HEK293 (cell line): ENCODE results near the gene LDOC1.

Source experiments
- WT1 ChIP-seq: fragments of 450-650 bp; formaldehyde crosslinking; IDR thresholded peaks from 2 replicates; pipeline ENCODE4 v1.5.1; 2016; ENCODE audit warnings: missing biosample characterization, missing genetic modification characterization
- ZBTB21 ChIP-seq: fragments of 450-650 bp; formaldehyde crosslinking; IDR thresholded peaks from 2 replicates; pipeline ENCODE4 v1.5.1; 2017; ENCODE audit warnings: missing biosample characterization, missing genetic modification characterization
- ZNF391 ChIP-seq: fragments of 450-650 bp; formaldehyde crosslinking; IDR thresholded peaks from 2 replicates; pipeline ENCODE4 v1.5.1; 2016; ENCODE audit warnings: low read depth, missing biosample characterization, missing genetic modification characterization, borderline replicate concordance
- ZNF658 ChIP-seq: fragments of 450-650 bp; formaldehyde crosslinking; IDR thresholded peaks from 2 replicates; pipeline ENCODE4; 2016; ENCODE audit warnings: missing biosample characterization, missing genetic modification characterization
- ZSCAN16 ChIP-seq: fragments of 450-650 bp; formaldehyde crosslinking; IDR thresholded peaks from 2 replicates; pipeline ENCODE4 v1.5.1; 2016; ENCODE audit warnings: missing biosample characterization, missing genetic modification characterization
- TF ChIP-seq, protein P1 (sequence below): fragments of 450-650 bp; formaldehyde crosslinking; IDR thresholded peaks from 2 replicates; pipeline ENCODE4 v1.5.1; 2017; ENCODE audit warnings: missing biosample characterization, missing genetic modification characterization
- TF ChIP-seq, protein P2 (sequence below): fragments of 450-650 bp; formaldehyde crosslinking; IDR thresholded peaks from 2 replicates; pipeline ENCODE4 v1.5.1; 2016; ENCODE audit warnings: missing biosample characterization, missing genetic modification characterization
- TF ChIP-seq, protein P3 (sequence below): fragments of 450-650 bp; formaldehyde crosslinking; conservative IDR thresholded peaks from 2 replicates; pipeline ENCODE4 v1.5.1; 2016; ENCODE audit warnings: low read depth, missing biosample characterization, missing genetic modification characterization
- TF ChIP-seq, protein P4 (sequence below): fragments of 450-650 bp; formaldehyde crosslinking; IDR thresholded peaks from 2 replicates; pipeline ENCODE4 v1.5.1; 2017; ENCODE audit warnings: missing biosample characterization, mild to moderate bottlenecking, missing genetic modification characterization, moderate library complexity
- TF ChIP-seq, protein P5 (sequence below): fragments of 450-650 bp; formaldehyde crosslinking; IDR thresholded peaks from 2 replicates; pipeline ENCODE4 v1.5.1; 2016; ENCODE audit warnings: missing biosample characterization, missing genetic modification characterization
- TF ChIP-seq, protein P6 (sequence below): fragments of 450-650 bp; formaldehyde crosslinking; optimal IDR thresholded peaks from 2 replicates; pipeline ENCODE3; 2016; ENCODE audit warnings: missing biosample characterization, mild to moderate bottlenecking, missing genetic modification characterization
- TF ChIP-seq, protein P7 (sequence below): fragments of 450-650 bp; formaldehyde crosslinking; IDR thresholded peaks from 2 replicates; pipeline ENCODE4 v1.5.1; 2016; ENCODE audit warnings: missing biosample characterization, missing genetic modification characterization

DNA sequence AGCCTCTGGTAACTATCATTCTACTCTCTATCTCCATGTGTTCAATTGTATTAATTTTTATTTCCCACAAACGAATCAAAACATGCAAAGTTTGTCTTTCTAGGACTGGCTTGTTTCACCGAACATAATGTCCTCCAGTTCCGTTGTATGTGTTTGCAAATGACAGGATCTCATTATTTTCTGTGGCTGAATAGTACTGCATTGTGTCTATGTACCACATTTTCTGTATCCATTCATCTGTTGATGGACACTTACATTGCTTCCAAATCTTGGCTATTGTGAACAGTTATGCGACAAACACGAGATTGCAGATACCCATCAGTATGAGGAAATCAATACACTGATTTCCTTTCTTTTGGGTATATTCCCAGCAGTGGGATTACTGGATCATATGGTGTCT lies 8.4 kb upstream of the LDOC1 start:
- TF ChIP-seq, protein P1, sequence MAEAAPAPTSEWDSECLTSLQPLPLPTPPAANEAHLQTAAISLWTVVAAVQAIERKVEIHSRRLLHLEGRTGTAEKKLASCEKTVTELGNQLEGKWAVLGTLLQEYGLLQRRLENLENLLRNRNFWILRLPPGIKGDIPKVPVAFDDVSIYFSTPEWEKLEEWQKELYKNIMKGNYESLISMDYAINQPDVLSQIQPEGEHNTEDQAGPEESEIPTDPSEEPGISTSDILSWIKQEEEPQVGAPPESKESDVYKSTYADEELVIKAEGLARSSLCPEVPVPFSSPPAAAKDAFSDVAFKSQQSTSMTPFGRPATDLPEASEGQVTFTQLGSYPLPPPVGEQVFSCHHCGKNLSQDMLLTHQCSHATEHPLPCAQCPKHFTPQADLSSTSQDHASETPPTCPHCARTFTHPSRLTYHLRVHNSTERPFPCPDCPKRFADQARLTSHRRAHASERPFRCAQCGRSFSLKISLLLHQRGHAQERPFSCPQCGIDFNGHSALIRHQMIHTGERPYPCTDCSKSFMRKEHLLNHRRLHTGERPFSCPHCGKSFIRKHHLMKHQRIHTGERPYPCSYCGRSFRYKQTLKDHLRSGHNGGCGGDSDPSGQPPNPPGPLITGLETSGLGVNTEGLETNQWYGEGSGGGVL (tag by site-specific recombination) = no peak
- no peak for TF ChIP-seq WT1 (tag by site-specific recombination)
- TF ChIP-seq, protein P2, sequence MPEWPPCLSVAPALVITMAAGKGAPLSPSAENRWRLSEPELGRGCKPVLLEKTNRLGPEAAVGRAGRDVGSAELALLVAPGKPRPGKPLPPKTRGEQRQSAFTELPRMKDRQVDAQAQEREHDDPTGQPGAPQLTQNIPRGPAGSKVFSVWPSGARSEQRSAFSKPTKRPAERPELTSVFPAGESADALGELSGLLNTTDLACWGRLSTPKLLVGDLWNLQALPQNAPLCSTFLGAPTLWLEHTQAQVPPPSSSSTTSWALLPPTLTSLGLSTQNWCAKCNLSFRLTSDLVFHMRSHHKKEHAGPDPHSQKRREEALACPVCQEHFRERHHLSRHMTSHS (tag by site-specific recombination) = no peak
- TF ChIP-seq, protein P3, sequence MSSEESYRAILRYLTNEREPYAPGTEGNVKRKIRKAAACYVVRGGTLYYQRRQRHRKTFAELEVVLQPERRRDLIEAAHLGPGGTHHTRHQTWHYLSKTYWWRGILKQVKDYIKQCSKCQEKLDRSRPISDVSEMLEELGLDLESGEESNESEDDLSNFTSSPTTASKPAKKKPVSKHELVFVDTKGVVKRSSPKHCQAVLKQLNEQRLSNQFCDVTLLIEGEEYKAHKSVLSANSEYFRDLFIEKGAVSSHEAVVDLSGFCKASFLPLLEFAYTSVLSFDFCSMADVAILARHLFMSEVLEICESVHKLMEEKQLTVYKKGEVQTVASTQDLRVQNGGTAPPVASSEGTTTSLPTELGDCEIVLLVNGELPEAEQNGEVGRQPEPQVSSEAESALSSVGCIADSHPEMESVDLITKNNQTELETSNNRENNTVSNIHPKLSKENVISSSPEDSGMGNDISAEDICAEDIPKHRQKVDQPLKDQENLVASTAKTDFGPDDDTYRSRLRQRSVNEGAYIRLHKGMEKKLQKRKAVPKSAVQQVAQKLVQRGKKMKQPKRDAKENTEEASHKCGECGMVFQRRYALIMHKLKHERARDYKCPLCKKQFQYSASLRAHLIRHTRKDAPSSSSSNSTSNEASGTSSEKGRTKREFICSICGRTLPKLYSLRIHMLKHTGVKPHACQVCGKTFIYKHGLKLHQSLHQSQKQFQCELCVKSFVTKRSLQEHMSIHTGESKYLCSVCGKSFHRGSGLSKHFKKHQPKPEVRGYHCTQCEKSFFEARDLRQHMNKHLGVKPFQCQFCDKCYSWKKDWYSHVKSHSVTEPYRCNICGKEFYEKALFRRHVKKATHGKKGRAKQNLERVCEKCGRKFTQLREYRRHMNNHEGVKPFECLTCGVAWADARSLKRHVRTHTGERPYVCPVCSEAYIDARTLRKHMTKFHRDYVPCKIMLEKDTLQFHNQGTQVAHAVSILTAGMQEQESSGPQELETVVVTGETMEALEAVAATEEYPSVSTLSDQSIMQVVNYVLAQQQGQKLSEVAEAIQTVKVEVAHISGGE (tag by site-specific recombination) = no peak
- TF ChIP-seq ZBTB21 = no peak
- TF ChIP-seq ZNF658 (tag by site-specific recombination) = no peak
- no peak for TF ChIP-seq ZSCAN16 (tag by site-specific recombination)
- TF ChIP-seq, protein P4, sequence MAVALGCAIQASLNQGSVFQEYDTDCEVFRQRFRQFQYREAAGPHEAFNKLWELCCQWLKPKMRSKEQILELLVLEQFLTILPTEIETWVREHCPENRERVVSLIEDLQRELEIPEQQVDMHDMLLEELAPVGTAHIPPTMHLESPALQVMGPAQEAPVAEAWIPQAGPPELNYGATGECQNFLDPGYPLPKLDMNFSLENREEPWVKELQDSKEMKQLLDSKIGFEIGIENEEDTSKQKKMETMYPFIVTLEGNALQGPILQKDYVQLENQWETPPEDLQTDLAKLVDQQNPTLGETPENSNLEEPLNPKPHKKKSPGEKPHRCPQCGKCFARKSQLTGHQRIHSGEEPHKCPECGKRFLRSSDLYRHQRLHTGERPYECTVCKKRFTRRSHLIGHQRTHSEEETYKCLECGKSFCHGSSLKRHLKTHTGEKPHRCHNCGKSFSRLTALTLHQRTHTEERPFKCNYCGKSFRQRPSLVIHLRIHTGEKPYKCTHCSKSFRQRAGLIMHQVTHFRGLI (tag by site-specific recombination) = no peak
- TF ChIP-seq, protein P5, sequence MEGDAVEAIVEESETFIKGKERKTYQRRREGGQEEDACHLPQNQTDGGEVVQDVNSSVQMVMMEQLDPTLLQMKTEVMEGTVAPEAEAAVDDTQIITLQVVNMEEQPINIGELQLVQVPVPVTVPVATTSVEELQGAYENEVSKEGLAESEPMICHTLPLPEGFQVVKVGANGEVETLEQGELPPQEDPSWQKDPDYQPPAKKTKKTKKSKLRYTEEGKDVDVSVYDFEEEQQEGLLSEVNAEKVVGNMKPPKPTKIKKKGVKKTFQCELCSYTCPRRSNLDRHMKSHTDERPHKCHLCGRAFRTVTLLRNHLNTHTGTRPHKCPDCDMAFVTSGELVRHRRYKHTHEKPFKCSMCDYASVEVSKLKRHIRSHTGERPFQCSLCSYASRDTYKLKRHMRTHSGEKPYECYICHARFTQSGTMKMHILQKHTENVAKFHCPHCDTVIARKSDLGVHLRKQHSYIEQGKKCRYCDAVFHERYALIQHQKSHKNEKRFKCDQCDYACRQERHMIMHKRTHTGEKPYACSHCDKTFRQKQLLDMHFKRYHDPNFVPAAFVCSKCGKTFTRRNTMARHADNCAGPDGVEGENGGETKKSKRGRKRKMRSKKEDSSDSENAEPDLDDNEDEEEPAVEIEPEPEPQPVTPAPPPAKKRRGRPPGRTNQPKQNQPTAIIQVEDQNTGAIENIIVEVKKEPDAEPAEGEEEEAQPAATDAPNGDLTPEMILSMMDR (tag by site-specific recombination) = no peak
- TF ChIP-seq, protein P6, sequence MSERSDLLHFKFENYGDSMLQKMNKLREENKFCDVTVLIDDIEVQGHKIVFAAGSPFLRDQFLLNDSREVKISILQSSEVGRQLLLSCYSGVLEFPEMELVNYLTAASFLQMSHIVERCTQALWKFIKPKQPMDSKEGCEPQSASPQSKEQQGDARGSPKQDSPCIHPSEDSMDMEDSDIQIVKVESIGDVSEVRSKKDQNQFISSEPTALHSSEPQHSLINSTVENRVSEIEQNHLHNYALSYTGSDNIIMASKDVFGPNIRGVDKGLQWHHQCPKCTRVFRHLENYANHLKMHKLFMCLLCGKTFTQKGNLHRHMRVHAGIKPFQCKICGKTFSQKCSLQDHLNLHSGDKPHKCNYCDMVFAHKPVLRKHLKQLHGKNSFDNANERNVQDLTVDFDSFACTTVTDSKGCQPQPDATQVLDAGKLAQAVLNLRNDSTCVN (tag by site-specific recombination) = no peak
- TF ChIP-seq, protein P7, sequence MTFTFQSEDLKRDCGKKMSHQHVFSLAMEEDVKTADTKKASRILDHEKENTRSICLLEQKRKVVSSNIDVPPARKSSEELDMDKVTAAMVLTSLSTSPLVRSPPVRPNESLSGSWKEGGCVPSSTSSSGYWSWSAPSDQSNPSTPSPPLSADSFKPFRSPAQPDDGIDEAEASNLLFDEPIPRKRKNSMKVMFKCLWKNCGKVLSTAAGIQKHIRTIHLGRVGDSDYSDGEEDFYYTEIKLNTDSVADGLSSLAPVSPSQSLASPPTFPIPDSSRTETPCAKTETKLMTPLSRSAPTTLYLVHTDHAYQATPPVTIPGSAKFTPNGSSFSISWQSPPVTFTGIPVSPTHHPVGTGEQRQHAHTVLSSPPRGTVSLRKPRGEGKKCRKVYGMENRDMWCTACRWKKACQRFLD (tag by site-specific recombination) = no peak
- TF ChIP-seq ZNF391 (tag by site-specific recombination) = no peak
